ENCODE measurements around the gene SNAPC5. TPM values are rescaled to one million over a fixed set of nuclear protein-coding genes. Genes with fewer than 3 reads are reported as not detected.
A peak's percentile ranks its signal among the peaks of the same experiment; 100 is the strongest.

Gene SNAPC5
- total and polyA plus RNA-seq, 2 experiments from 2014 or later: 21.2 to 43.2 TPM

DNA sequence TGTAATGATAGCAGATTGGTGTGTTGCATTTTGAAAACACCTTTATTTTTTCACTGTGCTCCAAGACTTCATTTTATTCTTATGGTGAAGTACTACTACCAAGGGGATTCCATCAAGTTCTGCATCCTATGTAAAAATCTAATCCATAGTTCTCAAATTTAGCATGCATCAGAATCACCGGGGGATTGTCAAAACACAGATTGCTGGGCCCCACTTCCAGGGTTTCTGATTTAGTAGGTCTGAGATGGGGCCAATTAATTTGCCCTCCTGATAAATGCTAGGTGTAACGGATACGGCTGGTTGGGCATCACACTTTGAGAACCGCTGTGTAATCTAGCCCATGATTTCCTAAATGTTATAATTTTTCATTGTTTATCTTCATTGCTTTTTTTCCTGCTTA is 8.3 kb upstream of the SNAPC5 start (continued):
- TF ChIP-seq, protein P1, sequence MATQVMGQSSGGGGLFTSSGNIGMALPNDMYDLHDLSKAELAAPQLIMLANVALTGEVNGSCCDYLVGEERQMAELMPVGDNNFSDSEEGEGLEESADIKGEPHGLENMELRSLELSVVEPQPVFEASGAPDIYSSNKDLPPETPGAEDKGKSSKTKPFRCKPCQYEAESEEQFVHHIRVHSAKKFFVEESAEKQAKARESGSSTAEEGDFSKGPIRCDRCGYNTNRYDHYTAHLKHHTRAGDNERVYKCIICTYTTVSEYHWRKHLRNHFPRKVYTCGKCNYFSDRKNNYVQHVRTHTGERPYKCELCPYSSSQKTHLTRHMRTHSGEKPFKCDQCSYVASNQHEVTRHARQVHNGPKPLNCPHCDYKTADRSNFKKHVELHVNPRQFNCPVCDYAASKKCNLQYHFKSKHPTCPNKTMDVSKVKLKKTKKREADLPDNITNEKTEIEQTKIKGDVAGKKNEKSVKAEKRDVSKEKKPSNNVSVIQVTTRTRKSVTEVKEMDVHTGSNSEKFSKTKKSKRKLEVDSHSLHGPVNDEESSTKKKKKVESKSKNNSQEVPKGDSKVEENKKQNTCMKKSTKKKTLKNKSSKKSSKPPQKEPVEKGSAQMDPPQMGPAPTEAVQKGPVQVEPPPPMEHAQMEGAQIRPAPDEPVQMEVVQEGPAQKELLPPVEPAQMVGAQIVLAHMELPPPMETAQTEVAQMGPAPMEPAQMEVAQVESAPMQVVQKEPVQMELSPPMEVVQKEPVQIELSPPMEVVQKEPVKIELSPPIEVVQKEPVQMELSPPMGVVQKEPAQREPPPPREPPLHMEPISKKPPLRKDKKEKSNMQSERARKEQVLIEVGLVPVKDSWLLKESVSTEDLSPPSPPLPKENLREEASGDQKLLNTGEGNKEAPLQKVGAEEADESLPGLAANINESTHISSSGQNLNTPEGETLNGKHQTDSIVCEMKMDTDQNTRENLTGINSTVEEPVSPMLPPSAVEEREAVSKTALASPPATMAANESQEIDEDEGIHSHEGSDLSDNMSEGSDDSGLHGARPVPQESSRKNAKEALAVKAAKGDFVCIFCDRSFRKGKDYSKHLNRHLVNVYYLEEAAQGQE (IDR thresholded peaks at IDR 0.05; ENCODE audit: unreplicated experiment): no peak
- TF ChIP-seq NANOG (IDR thresholded peaks at IDR 0.05; ENCODE audit: borderline replicate concordance): no peak
- TF ChIP-seq CREB1 (CRISPR knock-in tag; IDR thresholded peaks at IDR 0.05; ENCODE audit: low read depth): no peak
- TF ChIP-seq STAT1 (IDR thresholded peaks at IDR 0.05; ENCODE audit: unreplicated experiment): no peak
- TF ChIP-seq ZNF331 (CRISPR knock-in tag; IDR thresholded peaks at IDR 0.05; ENCODE audit: low read depth): no peak
- no peak for TF ChIP-seq ZNF114 (CRISPR knock-in tag; IDR thresholded peaks at IDR 0.05)
- TF ChIP-seq EZH2 (IDR thresholded peaks at IDR 0.05; ENCODE audit: low read depth, unreplicated experiment): no peak

DNA sequence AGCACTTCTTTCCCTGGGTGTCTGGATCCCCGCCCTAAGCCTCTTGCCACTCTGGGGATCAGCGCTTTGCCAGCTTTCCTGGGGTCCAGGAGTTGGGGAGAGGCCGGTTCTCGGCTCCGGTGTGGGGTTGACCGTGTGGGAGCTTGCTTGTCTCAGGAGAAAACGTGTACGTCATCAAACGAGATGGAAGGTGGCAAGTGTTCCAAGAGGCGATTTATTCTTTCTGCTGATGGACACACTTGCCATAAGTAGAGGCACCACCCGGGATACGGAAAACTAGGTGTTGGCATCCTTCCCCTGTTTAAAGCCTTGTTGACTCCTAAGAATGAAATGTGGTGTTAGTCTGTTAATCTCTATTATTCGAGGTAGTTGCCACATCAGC is 7.9 kb upstream of the SNAPC5 start:
- Histone ChIP-seq H2AFZ (peak overlapping the region; percentile 11; the same call in 1 of the 2 replicates), H3K36me3 (ENCODE audit: insufficient read depth) (peaks cover 49% of the 10 kb centered on the region), H3K4me1 (ENCODE audit: insufficient read depth) (peaks cover 26% of the 10 kb centered on the region), H3K4me2 (peak overlapping the region; percentile 100), H3K9me2 (ENCODE audit: insufficient read depth) (no peaks in the 10 kb centered on the region), H3K4me3 (peak overlapping the region; percentile 100), H3K27ac (ENCODE audit: low read depth) (peak overlapping the region; percentile 81), H3K27me3 (ENCODE audit: insufficient read depth) (no peaks in the 10 kb centered on the region), H4K20me1 (replicated peaks; ENCODE audit: insufficient read depth) (peaks cover 18% of the 10 kb centered on the region), H3K79me2 (replicated peaks; ENCODE audit: insufficient read depth) (peaks cover 80% of the 10 kb centered on the region), H3F3A (replicated peaks; ENCODE audit: low read depth) (peaks cover 39% of the 10 kb centered on the region)
- no peaks in the 10 kb centered on the region for H3K9me3 Mint-ChIP-seq
- DNase-seq (ENCODE audit: low spot score): no peak
- H3K27me3 Mint-ChIP-seq (ENCODE audit: insufficient read depth, low read depth, poor library complexity): peaks cover 2% of the 10 kb centered on the region
- peaks cover 19% of the 10 kb centered on the region; the same call in 2 of the 3 replicates for H3K4me1 Mint-ChIP-seq
- peaks cover 53% of the 10 kb centered on the region for H3K36me3 Mint-ChIP-seq (ENCODE audit: low read depth)
- peak overlapping the region; percentile 99 for H3K27ac Mint-ChIP-seq
- ATAC-seq: peak; percentile 62
- peak overlapping the region; percentile 98 for H3K4me3 Mint-ChIP-seq
- TF ChIP-seq JUNB (IDR thresholded peaks at IDR 0.05; ENCODE audit: unreplicated experiment) (no peak), ZNF114 (CRISPR knock-in tag; IDR thresholded peaks at IDR 0.05) (no peak), NANOG (IDR thresholded peaks at IDR 0.05; ENCODE audit: borderline replicate concordance) (no peak), ZNF331 (CRISPR knock-in tag; IDR thresholded peaks at IDR 0.05; ENCODE audit: low read depth) (no peak), EZH2 (IDR thresholded peaks at IDR 0.05; ENCODE audit: low read depth, unreplicated experiment) (no peak), POLR2AphosphoS5 (IDR thresholded peaks at IDR 0.05; ENCODE audit: low read depth) (no peak), STAT1 (IDR thresholded peaks at IDR 0.05; ENCODE audit: unreplicated experiment) (no peak), CREB1 (CRISPR knock-in tag; IDR thresholded peaks at IDR 0.05; ENCODE audit: low read depth) (no peak), EZH2phosphoT487 (IDR thresholded peaks at IDR 0.05; ENCODE audit: unreplicated experiment) (no peak)
- TF ChIP-seq, protein P2, sequence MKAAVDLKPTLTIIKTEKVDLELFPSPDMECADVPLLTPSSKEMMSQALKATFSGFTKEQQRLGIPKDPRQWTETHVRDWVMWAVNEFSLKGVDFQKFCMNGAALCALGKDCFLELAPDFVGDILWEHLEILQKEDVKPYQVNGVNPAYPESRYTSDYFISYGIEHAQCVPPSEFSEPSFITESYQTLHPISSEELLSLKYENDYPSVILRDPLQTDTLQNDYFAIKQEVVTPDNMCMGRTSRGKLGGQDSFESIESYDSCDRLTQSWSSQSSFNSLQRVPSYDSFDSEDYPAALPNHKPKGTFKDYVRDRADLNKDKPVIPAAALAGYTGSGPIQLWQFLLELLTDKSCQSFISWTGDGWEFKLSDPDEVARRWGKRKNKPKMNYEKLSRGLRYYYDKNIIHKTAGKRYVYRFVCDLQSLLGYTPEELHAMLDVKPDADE (IDR thresholded peaks at IDR 0.05): no peak
- TF ChIP-seq, protein P3, sequence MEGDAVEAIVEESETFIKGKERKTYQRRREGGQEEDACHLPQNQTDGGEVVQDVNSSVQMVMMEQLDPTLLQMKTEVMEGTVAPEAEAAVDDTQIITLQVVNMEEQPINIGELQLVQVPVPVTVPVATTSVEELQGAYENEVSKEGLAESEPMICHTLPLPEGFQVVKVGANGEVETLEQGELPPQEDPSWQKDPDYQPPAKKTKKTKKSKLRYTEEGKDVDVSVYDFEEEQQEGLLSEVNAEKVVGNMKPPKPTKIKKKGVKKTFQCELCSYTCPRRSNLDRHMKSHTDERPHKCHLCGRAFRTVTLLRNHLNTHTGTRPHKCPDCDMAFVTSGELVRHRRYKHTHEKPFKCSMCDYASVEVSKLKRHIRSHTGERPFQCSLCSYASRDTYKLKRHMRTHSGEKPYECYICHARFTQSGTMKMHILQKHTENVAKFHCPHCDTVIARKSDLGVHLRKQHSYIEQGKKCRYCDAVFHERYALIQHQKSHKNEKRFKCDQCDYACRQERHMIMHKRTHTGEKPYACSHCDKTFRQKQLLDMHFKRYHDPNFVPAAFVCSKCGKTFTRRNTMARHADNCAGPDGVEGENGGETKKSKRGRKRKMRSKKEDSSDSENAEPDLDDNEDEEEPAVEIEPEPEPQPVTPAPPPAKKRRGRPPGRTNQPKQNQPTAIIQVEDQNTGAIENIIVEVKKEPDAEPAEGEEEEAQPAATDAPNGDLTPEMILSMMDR (conservative IDR thresholded peaks at IDR 0.05; ENCODE audit: low read depth in 2 of 2): no peak
